ENCODE measurements around the gene PLEKHO1.

DNA sequence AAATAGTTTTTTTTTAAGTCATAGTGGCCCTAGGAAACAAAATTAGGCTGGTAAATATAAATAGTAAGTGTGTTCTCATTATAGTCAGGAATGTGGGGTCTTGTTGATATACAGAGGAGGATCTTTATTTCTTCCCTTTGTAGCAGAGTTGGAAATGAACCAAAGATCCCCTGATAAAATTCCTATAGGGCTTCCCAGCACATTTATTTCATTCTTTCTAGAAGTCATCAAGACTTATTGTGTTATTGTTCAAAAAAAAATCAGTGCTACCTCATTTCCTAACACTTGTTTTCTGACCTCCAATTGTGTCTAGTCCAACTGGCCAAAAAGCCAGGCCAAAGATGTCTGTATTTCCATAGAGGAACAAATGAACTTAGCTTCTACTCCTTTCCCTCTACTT lies 7.6 kb upstream of the PLEKHO1 start:
- TF ChIP-seq, protein P1, sequence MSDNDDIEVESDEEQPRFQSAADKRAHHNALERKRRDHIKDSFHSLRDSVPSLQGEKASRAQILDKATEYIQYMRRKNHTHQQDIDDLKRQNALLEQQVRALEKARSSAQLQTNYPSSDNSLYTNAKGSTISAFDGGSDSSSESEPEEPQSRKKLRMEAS (IDR thresholded peaks at IDR 0.05; ENCODE audit: low read depth), result no peak
- TF ChIP-seq NRF1 (IDR thresholded peaks at IDR 0.05; ENCODE audit: low read depth, low read length) (no peak), EP300 (IDR thresholded peaks at IDR 0.05; ENCODE audit: borderline replicate concordance in 1 of 2, low read depth in 1 of 2, low read length in 1 of 2) (no peak), NFIC (IDR thresholded peaks at IDR 0.05; ENCODE audit: borderline replicate concordance) (peak; percentile 54), POLR2AphosphoS5 (IDR thresholded peaks at IDR 0.05; ENCODE audit: low read depth, low read length) (no peak), MXI1 (IDR thresholded peaks at IDR 0.05; ENCODE audit: low read depth, low read length) (no peak), YY1 (IDR thresholded peaks at IDR 0.05; ENCODE audit: low read depth) (no peak), RXRA (IDR thresholded peaks at IDR 0.05; ENCODE audit: borderline replicate concordance, low read depth) (no peak), SMC3 (IDR thresholded peaks at IDR 0.05; ENCODE audit: low read depth, low read length) (no peak), CHD2 (IDR thresholded peaks at IDR 0.05; ENCODE audit: low read length, partially characterized antibody) (no peak)
- TF ChIP-seq, protein P2, sequence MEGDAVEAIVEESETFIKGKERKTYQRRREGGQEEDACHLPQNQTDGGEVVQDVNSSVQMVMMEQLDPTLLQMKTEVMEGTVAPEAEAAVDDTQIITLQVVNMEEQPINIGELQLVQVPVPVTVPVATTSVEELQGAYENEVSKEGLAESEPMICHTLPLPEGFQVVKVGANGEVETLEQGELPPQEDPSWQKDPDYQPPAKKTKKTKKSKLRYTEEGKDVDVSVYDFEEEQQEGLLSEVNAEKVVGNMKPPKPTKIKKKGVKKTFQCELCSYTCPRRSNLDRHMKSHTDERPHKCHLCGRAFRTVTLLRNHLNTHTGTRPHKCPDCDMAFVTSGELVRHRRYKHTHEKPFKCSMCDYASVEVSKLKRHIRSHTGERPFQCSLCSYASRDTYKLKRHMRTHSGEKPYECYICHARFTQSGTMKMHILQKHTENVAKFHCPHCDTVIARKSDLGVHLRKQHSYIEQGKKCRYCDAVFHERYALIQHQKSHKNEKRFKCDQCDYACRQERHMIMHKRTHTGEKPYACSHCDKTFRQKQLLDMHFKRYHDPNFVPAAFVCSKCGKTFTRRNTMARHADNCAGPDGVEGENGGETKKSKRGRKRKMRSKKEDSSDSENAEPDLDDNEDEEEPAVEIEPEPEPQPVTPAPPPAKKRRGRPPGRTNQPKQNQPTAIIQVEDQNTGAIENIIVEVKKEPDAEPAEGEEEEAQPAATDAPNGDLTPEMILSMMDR (IDR thresholded peaks at IDR 0.05), result no peak
- TF ChIP-seq, protein P3, sequence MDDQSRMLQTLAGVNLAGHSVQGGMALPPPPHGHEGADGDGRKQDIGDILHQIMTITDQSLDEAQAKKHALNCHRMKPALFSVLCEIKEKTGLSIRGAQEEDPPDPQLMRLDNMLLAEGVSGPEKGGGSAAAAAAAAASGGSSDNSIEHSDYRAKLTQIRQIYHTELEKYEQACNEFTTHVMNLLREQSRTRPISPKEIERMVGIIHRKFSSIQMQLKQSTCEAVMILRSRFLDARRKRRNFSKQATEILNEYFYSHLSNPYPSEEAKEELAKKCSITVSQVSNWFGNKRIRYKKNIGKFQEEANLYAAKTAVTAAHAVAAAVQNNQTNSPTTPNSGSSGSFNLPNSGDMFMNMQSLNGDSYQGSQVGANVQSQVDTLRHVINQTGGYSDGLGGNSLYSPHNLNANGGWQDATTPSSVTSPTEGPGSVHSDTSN (IDR thresholded peaks at IDR 0.05), result no peak
